HG03039 (cell line): ENCODE results near the gene FASTKD3.

ENCODE experiments used
- ATAC-seq: cut with Tn5 transposase; IDR thresholded peaks from one replicate; pipeline ENCODE4 v1.9.1; 2021; ENCODE audit warnings: mild to moderate bottlenecking, moderate library complexity; ENCODE audit not compliant: unreplicated experiment

FASTKD3 gene

GRCh38 chr5:7850395-7851239, 18.2 kb downstream of the FASTKD3 start, which contains the start of gene CFAP90:
TSS of gene CFAP90 (minus strand) at chr5:7851133. CDS start at chr5:7851021, 112 bp downstream.
- ATAC-seq = no peak

GRCh38 chr5:7849681-7850394, 19.0 kb downstream of the FASTKD3 start:
- no peak for ATAC-seq

GRCh38 chr5:7848296-7848695, 20.5 kb downstream of the FASTKD3 start:
- no peak for ATAC-seq

- no peak for ATAC-seq
Measured at GRCh38 chr5:7846327-7846726, 22.5 kb downstream of the FASTKD3 start.

- no peak for ATAC-seq
Measured at GRCh38 chr5:7845557-7845956, 23.3 kb downstream of the FASTKD3 start.

GRCh38 chr5:7844901-7845300, 23.9 kb downstream of the FASTKD3 start:
- no peak for ATAC-seq

- no peak for ATAC-seq
Measured at GRCh38 chr5:7842531-7842930, 26.3 kb downstream of the FASTKD3 start.

- no peak for ATAC-seq
Measured at GRCh38 chr5:7837403-7837802, 31.4 kb downstream of the FASTKD3 start.

GRCh38 chr5:7834982-7835381, 33.8 kb downstream of the FASTKD3 start:
- ATAC-seq = no peak

GRCh38 chr5:7828269-7828668, 40.6 kb downstream of the FASTKD3 start:
- no peak for ATAC-seq

- ATAC-seq = no peak
Measured at GRCh38 chr5:7827610-7828009, 41.2 kb downstream of the FASTKD3 start.

- no peak for ATAC-seq
Measured at GRCh38 chr5:7825630-7826029, 43.2 kb downstream of the FASTKD3 start.

GRCh38 chr5:7824995-7825394, 43.8 kb downstream of the FASTKD3 start:
- ATAC-seq = no peak

GRCh38 chr5:7823594-7823993, 45.2 kb downstream of the FASTKD3 start:
- ATAC-seq = no peak

- no peak for ATAC-seq
Measured at GRCh38 chr5:7822449-7822848, 46.4 kb downstream of the FASTKD3 start.

GRCh38 chr5:7816535-7816901, 52.3 kb downstream of the FASTKD3 start:
- ATAC-seq = no peak

- peak; percentile 86 for ATAC-seq
Measured at GRCh38 chr5:7815892-7816534, 52.8 kb downstream of the FASTKD3 start.

- ATAC-seq = no peak
Measured at GRCh38 chr5:7814816-7815215, 54.0 kb downstream of the FASTKD3 start.

GRCh38 chr5:7813576-7813975, 55.3 kb downstream of the FASTKD3 start:
- no peak for ATAC-seq

- no peak for ATAC-seq
Measured at GRCh38 chr5:7813007-7813406, 55.8 kb downstream of the FASTKD3 start.

GRCh38 chr5:7811715-7812114, 57.1 kb downstream of the FASTKD3 start:
- ATAC-seq = no peak
